WTC11 (cell line): ENCODE data around the gene CNTNAP5. TPM values are rescaled to one million over a fixed set of nuclear protein-coding genes. Genes with fewer than 3 reads are reported as not detected.

Source experiments
- ATAC-seq: fragments of 200-7000 bp; cut with Tn5 transposase; 2 replicates; pipeline ENCODE4 v1.10.0; 2021; ENCODE audit warnings: mild to moderate bottlenecking, moderate library complexity
- CTCF ChIA-PET: fragments of 300-600 bp; sonication (Branson Sonifier 250); formaldehyde crosslinking; loops from one replicate; lab custom pipeline; 2021; ENCODE audit warnings: antibody characterized with exemption; lab: Charles Lee
- POLR2A ChIA-PET: fragments of 350-600 bp; sonication (Branson Sonifier 250); formaldehyde crosslinking; loops from one replicate; lab custom pipeline; 2021; ENCODE audit warnings: antibody characterized with exemption; lab: Charles Lee
- DNase-seq: peaks from one replicate; pipeline ENCODE4 v3.0.0; 2021; ENCODE audit warnings: low spot score
- H3K27ac Mint-ChIP-seq: 2 replicates; pipeline ENCODE4 v1.8.0; 2021; ENCODE audit warnings: mixed read lengths
- H3K27me3 Mint-ChIP-seq: 2 replicates; pipeline ENCODE4 v1.8.0; 2021; ENCODE audit warnings: low read depth, mild to moderate bottlenecking, moderate library complexity, mixed read lengths
- H3K36me3 Mint-ChIP-seq: 2 replicates; pipeline ENCODE4 v1.8.0; 2021; ENCODE audit warnings: mixed read lengths
- H3K4me1 Mint-ChIP-seq: 2 replicates; pipeline ENCODE4 v1.8.0; 2022; ENCODE audit warnings: mixed read lengths
- H3K4me3 Mint-ChIP-seq: 2 replicates; pipeline ENCODE4 v1.8.0; 2021; ENCODE audit warnings: mild to moderate bottlenecking, moderate library complexity, mixed read lengths
- H3K9me3 Mint-ChIP-seq: 2 replicates; pipeline ENCODE4 v1.8.0; 2021; ENCODE audit warnings: mixed read lengths
- ATF1 ChIP-seq: sonication (generic); formaldehyde crosslinking; IDR thresholded peaks from 2 replicates; pipeline ENCODE4 v1.8.1; 2023; ENCODE audit warnings: mild to moderate bottlenecking, moderate library complexity, missing genetic modification reagents
- CREB1 ChIP-seq: sonication (generic); formaldehyde crosslinking; IDR thresholded peaks from 2 replicates; pipeline ENCODE4 v1.8.0; 2023; ENCODE audit warnings: mild to moderate bottlenecking, missing genetic modification reagents
- EMX1 ChIP-seq: fragments of 250-450 bp; sonication (Bioruptor Pico); IDR thresholded peaks from 2 replicates; pipeline ENCODE4 v1.8.0; 2021; ENCODE audit warnings: mild to moderate bottlenecking
- FOXJ3 ChIP-seq: sonication (generic); formaldehyde crosslinking; IDR thresholded peaks from 2 replicates; pipeline ENCODE4 v1.9.0; 2021; ENCODE audit warnings: missing genetic modification reagents, mild to moderate bottlenecking, borderline replicate concordance
- FOXK1 ChIP-seq: sonication (generic); formaldehyde crosslinking; IDR thresholded peaks from 2 replicates; pipeline ENCODE4 v1.8.0; 2022; ENCODE audit warnings: mild to moderate bottlenecking, moderate library complexity, missing genetic modification reagents
- IRF2 ChIP-seq: sonication (generic); formaldehyde crosslinking; IDR thresholded peaks from 2 replicates; pipeline ENCODE4 v1.8.0; 2022; ENCODE audit warnings: low read depth, missing genetic modification reagents, borderline replicate concordance
- JAZF1 ChIP-seq: fragments of 250-450 bp; sonication (Bioruptor Pico); IDR thresholded peaks from 2 replicates; pipeline ENCODE4 v1.9.0; 2021; ENCODE audit warnings: moderate library complexity, mild to moderate bottlenecking, inconsistent platforms
- KAT7 ChIP-seq: sonication (generic); formaldehyde crosslinking; IDR thresholded peaks from 2 replicates; pipeline ENCODE4 v1.8.1; 2023; ENCODE audit warnings: missing genetic modification reagents, mild to moderate bottlenecking, borderline replicate concordance
- NFYB ChIP-seq: sonication (generic); formaldehyde crosslinking; conservative IDR thresholded peaks from 2 replicates; pipeline ENCODE4 v1.8.0; 2022; ENCODE audit warnings: low read depth, missing genetic modification reagents
- OVOL2 ChIP-seq: fragments of 250-450 bp; sonication (Bioruptor Pico); IDR thresholded peaks from 2 replicates; pipeline ENCODE4 v1.9.0; 2021; ENCODE audit warnings: mild to moderate bottlenecking, borderline replicate concordance
- PRRX2 ChIP-seq: fragments of 250-450 bp; sonication (Bioruptor Pico); IDR thresholded peaks from 2 replicates; pipeline ENCODE4 v1.8.0; 2021; ENCODE audit warnings: mild to moderate bottlenecking
- SOX15 ChIP-seq: fragments of 250-450 bp; sonication (Bioruptor Pico); IDR thresholded peaks from 2 replicates; pipeline ENCODE4 v1.9.0; 2021; ENCODE audit warnings: mild to moderate bottlenecking
- ZBTB21 ChIP-seq: sonication (generic); formaldehyde crosslinking; IDR thresholded peaks from 2 replicates; pipeline ENCODE4 v1.8.1; 2023; ENCODE audit warnings: mild to moderate bottlenecking, missing genetic modification reagents, borderline replicate concordance
- ZNF138 ChIP-seq: sonication (generic); formaldehyde crosslinking; conservative IDR thresholded peaks from 2 replicates; pipeline ENCODE4 v1.8.1; 2022; ENCODE audit warnings: mild to moderate bottlenecking, moderate library complexity, missing genetic modification reagents
- ZNF232 ChIP-seq: sonication (generic); formaldehyde crosslinking; IDR thresholded peaks from 2 replicates; pipeline ENCODE4 v1.8.0; 2022; ENCODE audit warnings: mild to moderate bottlenecking, missing genetic modification reagents
- total RNA-seq: library from RNA; stranded (reverse); gene quantifications from 3 replicates; pipeline ENCODE4 v1.2.3, GENCODE V29; 2021
- TF ChIP-seq, protein P1 (sequence below): sonication (generic); formaldehyde crosslinking; IDR thresholded peaks from 2 replicates; pipeline ENCODE4 v1.8.1; 2023; ENCODE audit warnings: mild to moderate bottlenecking, missing genetic modification reagents, moderate library complexity
- TF ChIP-seq, protein P2 (sequence below): sonication (generic); formaldehyde crosslinking; IDR thresholded peaks from 2 replicates; pipeline ENCODE4 v1.8.1; 2023; ENCODE audit warnings: mild to moderate bottlenecking, moderate library complexity, missing genetic modification reagents
- TF ChIP-seq, protein P3 (sequence below): fragments of 250-450 bp; sonication (Bioruptor Pico); IDR thresholded peaks from 2 replicates; pipeline ENCODE4 v1.9.0; 2021; ENCODE audit warnings: mild to moderate bottlenecking
- TF ChIP-seq, protein P4 (sequence below): sonication (generic); formaldehyde crosslinking; IDR thresholded peaks from 2 replicates; pipeline ENCODE4 v1.8.0; 2022; ENCODE audit warnings: mild to moderate bottlenecking, missing genetic modification reagents
- TF ChIP-seq, protein P5 (sequence below): sonication (generic); formaldehyde crosslinking; IDR thresholded peaks from 2 replicates; pipeline ENCODE4 v1.8.0; 2022; ENCODE audit warnings: mild to moderate bottlenecking, missing genetic modification reagents

Gene CNTNAP5
- total RNA-seq, 1 experiment from 2014 or later = 0.22 TPM

DNA sequence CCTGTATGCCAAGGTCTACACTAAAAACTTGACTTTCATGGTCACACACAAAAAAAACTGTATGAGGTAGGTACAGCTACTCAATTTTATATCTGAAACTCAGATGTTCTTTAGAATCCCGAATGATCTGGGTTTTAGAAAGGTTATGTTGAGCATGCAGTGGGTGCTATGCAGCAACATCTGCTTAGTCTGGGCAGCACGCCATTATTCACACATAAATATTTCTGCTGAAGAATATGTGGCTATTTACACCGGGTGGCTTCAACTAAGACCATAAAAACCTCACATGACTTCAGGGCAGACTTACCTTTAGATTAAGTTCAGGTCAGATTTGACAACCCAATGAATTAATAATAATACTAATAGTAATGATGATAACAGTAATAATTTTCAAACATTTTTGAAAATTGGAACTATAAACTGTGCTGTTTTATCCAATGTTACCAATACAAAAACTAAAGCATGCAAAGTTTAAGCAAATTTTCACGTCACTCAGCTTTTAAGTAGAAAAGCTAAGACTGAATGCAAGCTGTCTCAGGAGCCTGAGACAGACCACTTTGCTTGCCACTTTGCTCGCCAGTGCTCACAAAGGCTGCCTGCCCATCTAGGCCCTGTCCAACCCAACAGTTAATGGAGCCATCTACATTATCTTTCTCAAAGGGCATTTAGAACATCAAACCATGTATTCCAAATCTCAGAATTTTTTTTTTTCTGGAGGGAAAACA lies 292.0 kb downstream of the CNTNAP5 start (continued):
- TF ChIP-seq, protein P1, sequence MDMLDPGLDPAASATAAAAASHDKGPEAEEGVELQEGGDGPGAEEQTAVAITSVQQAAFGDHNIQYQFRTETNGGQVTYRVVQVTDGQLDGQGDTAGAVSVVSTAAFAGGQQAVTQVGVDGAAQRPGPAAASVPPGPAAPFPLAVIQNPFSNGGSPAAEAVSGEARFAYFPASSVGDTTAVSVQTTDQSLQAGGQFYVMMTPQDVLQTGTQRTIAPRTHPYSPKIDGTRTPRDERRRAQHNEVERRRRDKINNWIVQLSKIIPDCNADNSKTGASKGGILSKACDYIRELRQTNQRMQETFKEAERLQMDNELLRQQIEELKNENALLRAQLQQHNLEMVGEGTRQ (CRISPR knock-in tag) = no peak
- no peak for TF ChIP-seq FOXJ3 (CRISPR knock-in tag)
- TF ChIP-seq, all 79 proteins: peak for 0

DNA sequence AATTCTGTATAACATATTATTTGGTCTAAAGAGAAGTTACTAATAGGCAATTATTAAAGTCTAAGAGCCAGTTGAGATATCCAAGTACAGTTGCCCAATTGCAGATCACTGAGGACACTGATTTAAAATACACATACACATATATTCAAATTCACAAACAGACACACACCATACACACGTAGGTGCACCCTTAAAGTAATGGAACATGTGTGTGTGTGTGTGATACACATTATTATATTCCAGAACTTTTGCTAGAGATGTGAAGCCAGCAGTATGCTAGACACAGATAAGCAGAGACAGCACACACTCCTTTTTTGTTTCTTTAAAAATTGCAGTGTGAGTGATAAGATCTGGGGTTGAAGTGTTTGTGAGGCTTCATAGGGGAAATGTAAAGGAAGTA lies 292.5 kb downstream of the CNTNAP5 start:
- no peaks in the 10 kb centered on the region for H3K36me3 Mint-ChIP-seq
- CTCF ChIA-PET = no interaction called here
- TF ChIP-seq OVOL2 (CRISPR knock-in tag) (no peak), IRF2 (no peak)
- TF ChIP-seq, all 79 proteins: peak for 0
- POLR2A ChIA-PET = no interaction called here
- H3K4me3 Mint-ChIP-seq = no peak overlapping the region
- no peaks in the 10 kb centered on the region for H3K9me3 Mint-ChIP-seq
- no peaks in the 10 kb centered on the region for H3K27me3 Mint-ChIP-seq
- no peak overlapping the region; the same call in 1 of the 2 replicates for H3K27ac Mint-ChIP-seq
- peaks cover 21% of the 10 kb centered on the region for H3K4me1 Mint-ChIP-seq
- DNase-seq = no peak
- ATAC-seq = no peak

DNA sequence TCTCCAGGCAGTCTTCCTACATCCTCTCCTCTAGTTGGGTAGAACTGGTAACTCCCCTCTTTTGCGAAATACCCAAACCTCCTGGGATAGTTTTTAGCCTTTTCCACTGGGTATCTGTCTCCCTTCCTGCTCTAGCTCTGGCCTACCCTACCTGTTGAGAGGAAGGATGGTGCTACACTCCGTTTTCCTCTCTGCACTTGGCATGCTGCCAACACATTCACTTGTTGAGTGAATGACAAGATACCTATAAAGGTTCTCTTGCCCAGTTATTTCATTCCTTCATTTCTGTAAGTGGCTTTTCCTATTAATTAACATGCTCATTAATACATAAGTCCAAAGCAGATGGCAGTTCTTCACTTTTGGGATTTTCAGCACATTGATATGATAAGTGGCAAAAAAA lies 293.8 kb downstream of the CNTNAP5 start:
- no peaks in the 10 kb centered on the region for H3K27me3 Mint-ChIP-seq
- no peaks in the 10 kb centered on the region for H3K9me3 Mint-ChIP-seq
- DNase-seq (no peak), ATAC-seq (no peak)
- no peak overlapping the region for H3K27ac Mint-ChIP-seq
- H3K36me3 Mint-ChIP-seq = no peaks in the 10 kb centered on the region
- TF ChIP-seq PRRX2 (CRISPR knock-in tag) = no peak
- TF ChIP-seq FOXK1 = no peak
- TF ChIP-seq EMX1 (CRISPR knock-in tag) = no peak
- no peak for TF ChIP-seq ZBTB21 (CRISPR knock-in tag)
- TF ChIP-seq ZNF138 = no peak
- no peak for TF ChIP-seq JAZF1
- TF ChIP-seq, protein P2, sequence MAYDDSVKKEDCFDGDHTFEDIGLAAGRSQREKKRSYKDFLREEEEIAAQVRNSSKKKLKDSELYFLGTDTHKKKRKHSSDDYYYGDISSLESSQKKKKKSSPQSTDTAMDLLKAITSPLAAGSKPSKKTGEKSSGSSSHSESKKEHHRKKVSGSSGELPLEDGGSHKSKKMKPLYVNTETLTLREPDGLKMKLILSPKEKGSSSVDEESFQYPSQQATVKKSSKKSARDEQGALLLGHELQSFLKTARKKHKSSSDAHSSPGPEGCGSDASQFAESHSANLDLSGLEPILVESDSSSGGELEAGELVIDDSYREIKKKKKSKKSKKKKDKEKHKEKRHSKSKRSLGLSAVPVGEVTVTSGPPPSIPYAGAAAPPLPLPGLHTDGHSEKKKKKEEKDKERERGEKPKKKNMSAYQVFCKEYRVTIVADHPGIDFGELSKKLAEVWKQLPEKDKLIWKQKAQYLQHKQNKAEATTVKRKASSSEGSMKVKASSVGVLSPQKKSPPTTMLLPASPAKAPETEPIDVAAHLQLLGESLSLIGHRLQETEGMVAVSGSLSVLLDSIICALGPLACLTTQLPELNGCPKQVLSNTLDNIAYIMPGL (CRISPR knock-in tag) = no peak
- no peak for TF ChIP-seq ATF1
- no peak for TF ChIP-seq NFYB (CRISPR knock-in tag)
- TF ChIP-seq ZNF232 (CRISPR knock-in tag) = no peak
- TF ChIP-seq, protein P3, sequence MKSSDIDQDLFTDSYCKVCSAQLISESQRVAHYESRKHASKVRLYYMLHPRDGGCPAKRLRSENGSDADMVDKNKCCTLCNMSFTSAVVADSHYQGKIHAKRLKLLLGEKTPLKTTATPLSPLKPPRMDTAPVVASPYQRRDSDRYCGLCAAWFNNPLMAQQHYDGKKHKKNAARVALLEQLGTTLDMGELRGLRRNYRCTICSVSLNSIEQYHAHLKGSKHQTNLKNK = no peak
- no peak for TF ChIP-seq CREB1 (CRISPR knock-in tag)
- TF ChIP-seq, protein P1 (CRISPR knock-in tag) = no peak
- ChIA-PET POLR2A (no interaction called here), CTCF (no interaction called here)
- no peak overlapping the region for H3K4me3 Mint-ChIP-seq
- peaks cover 21% of the 10 kb centered on the region for H3K4me1 Mint-ChIP-seq

DNA sequence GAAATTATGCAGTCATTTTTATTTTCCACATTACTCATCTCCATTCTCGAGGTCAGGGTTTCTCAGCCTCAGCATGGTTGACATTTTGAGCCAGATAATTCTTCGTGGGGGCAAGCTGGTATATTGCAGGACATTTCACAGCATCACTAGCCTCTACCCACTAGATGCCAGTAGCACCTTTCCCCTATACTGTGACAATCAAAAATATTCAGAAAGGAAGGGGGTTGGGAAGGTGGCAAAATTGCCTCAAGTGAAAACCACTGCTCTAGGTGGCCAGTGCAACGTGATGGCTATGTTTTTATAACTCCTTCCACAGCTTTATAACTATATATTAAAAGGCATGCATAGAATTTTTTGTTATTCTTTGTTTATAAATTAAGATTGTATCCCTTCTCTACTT lies 294.5 kb downstream of the CNTNAP5 start:
- ATAC-seq (no peak), DNase-seq (no peak)
- Mint-ChIP-seq H3K9me3 (peaks cover 5% of the 10 kb centered on the region; the same call in 1 of the 2 replicates), H3K27ac (no peak overlapping the region), H3K4me3 (no peak overlapping the region), H3K4me1 (peaks cover 25% of the 10 kb centered on the region), H3K27me3 (no peaks in the 10 kb centered on the region), H3K36me3 (0 out of 2 replicates have a peak, but pooled peaks cover 2% of the 10 kb centered on the region)
- ChIA-PET POLR2A (no interaction called here), CTCF (no interaction called here)
- TF ChIP-seq, protein P4, sequence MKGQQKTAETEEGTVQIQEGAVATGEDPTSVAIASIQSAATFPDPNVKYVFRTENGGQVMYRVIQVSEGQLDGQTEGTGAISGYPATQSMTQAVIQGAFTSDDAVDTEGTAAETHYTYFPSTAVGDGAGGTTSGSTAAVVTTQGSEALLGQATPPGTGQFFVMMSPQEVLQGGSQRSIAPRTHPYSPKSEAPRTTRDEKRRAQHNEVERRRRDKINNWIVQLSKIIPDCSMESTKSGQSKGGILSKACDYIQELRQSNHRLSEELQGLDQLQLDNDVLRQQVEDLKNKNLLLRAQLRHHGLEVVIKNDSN (CRISPR knock-in tag) = no peak
- TF ChIP-seq KAT7 (CRISPR knock-in tag) (no peak), FOXK1 (no peak), PRRX2 (CRISPR knock-in tag) (no peak), SOX15 (CRISPR knock-in tag) (no peak)
- TF ChIP-seq, protein P5, sequence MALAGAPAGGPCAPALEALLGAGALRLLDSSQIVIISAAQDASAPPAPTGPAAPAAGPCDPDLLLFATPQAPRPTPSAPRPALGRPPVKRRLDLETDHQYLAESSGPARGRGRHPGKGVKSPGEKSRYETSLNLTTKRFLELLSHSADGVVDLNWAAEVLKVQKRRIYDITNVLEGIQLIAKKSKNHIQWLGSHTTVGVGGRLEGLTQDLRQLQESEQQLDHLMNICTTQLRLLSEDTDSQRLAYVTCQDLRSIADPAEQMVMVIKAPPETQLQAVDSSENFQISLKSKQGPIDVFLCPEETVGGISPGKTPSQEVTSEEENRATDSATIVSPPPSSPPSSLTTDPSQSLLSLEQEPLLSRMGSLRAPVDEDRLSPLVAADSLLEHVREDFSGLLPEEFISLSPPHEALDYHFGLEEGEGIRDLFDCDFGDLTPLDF (CRISPR knock-in tag) = no peak
